Measurements from ENCODE around the gene FRMD8.
"Not testable (repeated sequence)": the region's sequence is repeated elsewhere in the genome, so short reads cannot be mapped to it uniquely, and the experiment has no call there.

FRMD8 gene

DNA sequence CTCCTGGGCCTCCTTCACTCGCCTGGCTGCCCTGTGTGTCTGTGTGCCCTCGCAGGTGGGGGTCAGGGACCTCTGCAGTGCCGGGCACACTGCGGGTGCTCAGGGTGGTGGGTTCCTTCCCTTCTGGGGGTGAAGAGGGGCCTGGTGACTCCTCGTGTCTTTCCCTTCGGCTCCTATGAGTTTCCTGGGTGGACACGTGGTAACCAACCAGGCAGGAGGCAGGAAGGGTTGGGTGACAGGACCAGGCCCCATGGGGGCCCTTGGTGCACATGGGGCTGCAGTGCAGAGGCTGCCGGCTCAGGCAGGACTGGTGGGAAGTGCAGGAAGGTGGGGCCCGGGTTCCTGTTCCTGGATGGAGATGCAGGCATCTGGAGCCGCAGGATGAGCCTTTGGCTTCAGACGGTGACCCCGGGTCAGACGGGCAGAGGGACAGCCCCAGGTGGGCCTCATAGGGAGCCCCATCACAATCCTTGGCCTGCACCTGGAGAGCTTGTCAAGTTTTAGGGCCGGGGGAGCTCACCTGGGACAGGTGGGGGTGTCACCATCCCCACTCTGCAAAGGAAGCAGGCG, 9.6 kb downstream of the FRMD8 start:
- no peak for DNase-seq

DNA sequence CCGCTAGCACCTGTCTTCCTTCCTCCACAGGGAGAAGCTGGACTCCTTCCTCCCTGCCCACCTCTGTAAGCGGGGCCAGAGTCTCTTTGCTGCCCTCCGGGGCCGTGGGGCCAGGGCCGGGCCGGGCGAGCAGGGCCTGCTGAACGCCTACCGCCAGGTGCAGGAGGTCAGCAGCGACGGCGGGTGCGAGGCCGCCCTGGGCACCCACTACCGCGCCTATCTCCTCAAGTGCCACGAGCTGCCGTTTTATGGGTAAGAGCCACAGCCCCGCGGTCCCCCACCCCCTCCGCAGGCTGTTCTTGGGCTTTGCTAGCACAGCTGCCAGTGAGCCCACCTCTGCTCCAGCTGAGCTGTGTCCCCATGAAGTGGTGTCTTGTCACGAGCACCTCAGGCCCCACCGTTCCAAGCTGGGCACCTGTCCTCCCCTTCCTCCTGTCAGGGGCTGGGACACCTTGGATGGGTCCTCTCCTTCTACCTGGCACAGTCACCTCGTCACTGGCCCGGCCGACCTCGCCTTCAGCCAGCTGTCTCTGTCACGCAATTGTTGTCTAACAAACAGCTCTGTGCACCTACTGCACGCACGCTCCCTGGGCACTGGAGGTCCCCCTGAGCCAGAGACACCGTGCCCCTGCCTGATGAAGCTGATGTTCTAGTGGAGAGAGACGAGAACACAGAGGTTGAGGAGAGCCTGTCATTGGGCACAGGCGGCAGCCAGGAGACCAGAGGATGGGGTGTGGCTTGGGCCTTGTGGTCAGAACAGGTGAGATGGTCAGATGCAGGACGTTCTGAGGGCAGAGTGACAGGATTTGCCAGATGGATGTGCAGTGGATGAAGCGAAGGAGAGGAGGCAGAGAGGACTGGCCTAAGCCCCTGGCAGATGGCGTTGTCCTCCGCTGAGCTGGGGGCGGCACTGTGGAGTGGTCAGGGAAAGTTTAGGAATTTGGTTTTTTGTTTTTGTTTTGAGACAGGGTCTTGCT, 10.6 kb downstream of the FRMD8 start:
- no peak for DNase-seq

DNA sequence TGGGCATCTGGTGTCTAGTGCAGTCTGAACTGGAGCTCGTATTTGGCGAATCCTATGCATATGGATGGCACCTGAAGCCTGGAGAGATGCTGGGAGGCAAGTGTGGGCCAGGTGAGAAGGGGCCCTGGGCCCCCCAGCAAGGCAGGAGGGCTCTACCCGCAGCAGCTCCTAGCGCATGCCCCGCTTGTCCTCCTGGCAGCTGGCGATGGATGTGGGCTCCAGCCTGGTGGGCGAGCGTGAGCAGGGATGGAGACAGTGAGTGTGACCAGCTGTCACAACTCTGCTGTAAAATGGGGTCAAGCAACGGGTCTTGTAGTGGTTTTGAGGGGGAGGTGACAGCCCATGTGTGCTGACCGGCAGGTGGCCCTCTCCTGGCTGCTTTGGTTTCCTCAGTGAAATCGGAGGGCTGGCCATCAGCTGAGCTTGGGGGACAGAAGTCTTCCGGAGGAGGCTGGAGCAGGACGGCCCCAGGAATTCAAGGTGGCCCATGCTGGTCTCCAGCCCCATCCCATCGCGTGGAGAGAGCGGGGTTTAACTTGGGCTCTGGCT, 12.0 kb downstream of the FRMD8 start:
- DNase-seq, result no peak

DNA sequence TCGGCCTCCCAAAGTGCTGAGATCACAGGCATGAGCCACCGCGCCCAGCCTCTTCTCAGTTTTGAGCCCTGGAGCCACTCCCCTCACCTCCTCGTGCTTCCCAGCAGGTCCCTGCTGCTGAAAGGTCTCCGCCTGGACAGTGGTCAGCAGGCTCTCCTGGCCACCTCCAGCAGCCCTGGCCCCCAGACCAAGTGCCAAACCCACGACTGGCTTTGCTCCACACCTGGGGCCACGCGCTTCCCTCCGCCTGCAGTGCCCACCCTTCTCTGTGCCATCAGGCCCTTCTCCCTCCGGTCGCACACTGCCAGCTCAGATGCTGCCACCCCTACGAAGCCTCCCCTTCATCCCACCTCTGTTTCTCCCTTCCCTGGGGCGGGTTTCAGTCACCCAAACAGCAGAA, 12.8 kb downstream of the FRMD8 start:
- no peak for DNase-seq

DNA sequence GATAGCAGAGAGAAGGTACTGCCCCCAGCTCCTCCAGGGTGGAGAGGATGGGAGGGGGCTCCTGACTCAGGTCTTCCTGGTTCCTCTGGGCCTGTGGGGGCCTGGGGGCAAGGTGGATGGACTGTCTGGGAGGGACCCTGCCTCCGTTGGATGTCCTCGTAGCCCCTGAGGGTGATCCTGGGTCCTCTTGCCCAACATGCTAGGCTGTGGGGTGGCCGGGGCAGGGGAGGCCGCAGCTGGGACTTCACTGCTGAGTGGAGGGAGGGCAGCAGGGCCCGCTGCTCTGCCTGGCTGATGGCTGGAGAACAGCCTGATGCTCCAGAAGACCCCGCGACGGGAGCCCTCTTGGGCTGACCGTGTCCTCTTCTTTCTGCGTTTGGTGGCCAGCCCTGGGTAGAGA, 13.4 kb downstream of the FRMD8 start:
- no peak for DNase-seq

DNA sequence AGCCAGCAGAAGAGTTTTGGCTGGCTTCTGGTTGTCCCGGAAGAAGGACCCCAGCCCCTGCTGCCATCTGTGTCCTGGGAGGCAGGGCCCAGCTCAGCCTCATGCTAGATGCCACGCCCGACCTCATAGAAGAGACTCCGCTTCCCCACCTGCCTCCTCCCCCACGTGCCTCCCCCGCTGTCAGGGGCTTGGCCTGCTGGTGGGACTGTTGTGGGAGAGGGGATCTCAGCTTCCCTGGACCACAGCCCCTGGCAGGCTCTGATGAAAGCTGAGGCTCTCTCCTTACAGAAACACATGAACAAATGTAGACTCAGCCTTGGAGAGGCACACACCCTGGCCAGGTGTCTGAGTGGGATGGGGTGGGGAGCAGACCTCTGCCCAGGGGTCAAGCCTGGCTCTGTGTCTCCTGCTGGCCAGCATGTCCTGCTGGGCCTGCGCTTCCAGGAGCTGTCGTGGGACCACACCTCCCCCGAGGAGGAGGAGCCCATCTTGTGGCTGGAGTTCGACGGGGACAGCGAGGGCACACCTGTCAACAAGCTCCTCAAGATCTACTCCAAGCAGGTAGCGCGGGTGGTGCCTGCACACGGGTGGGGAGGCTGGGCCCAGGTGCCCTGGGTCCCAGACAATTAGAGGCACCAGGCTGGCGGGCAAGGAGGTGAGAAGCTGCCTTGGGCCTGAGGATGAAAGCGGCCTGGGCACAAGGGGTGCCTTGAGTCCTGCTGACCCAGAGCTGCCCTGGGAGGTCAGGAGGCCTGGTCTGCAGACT, 14.1 kb downstream of the FRMD8 start:
- no peak for DNase-seq

DNA sequence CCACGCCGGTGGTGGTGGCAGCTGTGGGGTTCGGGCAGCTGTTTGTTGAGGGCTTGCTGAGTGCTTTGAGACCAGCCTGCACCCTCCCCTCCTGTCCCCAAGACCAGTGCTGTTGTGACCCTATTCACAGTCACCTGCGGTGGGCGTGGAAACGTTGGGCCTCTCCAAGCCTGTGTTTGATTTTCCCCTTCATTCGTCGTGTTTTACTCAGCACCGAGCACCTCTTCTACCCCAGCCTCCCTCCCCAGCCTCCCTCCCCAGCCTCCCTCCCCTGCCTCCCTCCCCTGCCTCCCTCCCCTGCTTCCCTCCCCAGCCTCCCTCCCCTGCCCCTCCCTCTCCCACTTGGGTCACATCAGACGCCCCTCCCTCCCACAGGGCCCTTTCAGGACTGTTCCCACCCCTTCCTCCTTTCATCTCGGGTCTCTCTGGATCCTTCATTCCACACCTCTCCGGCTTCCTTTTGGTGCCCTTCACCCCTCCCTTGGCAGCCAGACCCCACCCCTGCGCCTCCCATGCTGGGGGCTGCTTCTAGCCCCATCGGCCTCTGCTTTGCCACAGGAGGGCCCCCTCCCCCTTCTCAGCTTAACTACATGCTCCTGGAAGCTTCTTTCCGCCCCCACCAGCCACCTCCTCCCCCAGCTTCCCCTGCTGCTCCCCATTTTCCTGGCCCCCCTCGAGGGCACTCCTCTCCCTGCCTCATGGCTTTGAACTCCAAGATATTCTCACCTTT, 14.8 kb downstream of the FRMD8 start:
- DNase-seq, result no peak

DNA sequence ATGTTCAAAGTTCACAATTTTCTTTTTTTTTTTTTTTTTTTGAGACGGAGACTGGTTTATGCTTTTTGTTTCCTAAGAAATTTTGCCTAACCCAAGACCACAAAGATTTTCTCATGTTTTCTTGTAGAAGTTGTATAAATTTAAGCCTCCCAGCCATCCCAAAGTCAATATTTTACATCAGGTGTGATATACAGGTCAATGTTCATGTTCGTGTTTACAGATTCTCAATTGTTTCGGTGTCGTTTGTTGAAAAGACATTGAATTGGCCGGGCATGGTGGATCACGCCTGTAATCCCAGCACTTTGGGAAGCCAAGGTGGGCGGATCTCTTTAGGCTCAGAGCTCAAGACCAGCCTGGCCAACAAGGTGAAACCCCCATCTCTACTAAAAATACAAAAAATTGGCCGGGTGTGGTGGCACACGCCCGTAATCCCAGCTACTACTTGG, 15.4 kb downstream of the FRMD8 start:
- DNase-seq, result no peak

DNA sequence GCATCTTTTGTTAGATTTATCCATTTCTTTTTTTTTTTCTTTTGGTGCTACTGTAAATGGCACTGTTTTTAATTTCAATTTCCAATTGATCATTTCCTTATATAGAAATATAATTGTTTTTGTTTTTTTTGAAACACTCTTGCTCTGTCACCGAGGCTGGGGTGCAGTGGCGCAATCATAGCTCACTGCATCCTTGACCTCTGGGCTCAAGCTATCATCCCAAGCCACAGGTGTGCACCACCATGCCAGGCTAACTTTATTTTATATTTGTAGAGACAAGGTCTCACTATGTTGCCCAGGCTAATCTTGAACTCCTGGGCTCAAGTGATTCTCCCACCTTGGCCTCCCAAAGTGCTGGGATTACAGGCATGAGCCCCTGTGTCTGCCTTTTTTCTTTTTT, 16.4 kb downstream of the FRMD8 start:
- no peak for DNase-seq

DNA sequence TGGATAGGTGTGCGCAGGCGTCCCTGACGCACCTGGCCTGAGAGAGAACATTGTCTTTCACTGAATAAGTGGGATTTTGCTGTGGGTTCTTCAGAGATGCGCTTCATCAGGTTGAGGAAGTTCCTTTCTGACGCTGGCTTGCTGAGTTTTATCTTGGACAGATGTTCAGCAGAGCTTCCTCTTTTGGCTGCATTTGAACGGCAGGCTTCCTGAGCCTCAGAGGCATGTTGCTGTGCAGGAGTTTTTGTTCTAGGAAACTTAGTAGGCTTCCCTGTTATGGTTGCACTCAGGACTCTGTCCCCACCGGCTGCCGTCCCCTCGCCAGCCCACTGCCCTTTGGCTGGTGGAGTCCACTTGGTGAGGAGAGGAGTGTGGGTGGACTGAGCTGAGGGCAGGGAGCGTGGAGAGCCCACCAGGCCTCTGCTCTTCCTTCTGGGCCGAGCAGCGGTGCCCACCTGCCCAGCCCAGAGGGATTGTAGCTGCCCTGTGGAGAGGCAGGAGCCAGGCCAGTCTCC, 17.2 kb downstream of the FRMD8 start:
- DNase-seq, result no peak

DNA sequence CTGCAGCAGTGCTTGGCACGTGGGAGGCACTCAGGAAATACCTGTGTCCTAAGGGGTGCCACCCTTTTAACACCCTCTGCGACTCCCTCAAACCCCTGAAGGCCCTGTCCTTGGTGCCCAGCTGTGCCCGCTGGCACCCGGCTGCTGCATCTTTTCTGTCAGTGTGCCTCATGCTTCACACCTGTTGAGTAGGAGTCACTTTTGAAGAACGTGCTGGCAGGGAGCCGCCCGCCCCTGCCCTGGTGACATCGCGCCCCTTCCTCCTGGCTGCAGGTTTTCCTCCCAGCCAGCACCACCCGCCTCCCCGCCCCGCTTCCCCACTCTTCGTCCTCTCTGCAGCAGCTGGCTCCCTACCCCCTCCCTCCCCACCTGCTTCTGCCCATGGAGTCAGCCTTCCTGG, 17.8 kb downstream of the FRMD8 start:
- no peak for DNase-seq

DNA sequence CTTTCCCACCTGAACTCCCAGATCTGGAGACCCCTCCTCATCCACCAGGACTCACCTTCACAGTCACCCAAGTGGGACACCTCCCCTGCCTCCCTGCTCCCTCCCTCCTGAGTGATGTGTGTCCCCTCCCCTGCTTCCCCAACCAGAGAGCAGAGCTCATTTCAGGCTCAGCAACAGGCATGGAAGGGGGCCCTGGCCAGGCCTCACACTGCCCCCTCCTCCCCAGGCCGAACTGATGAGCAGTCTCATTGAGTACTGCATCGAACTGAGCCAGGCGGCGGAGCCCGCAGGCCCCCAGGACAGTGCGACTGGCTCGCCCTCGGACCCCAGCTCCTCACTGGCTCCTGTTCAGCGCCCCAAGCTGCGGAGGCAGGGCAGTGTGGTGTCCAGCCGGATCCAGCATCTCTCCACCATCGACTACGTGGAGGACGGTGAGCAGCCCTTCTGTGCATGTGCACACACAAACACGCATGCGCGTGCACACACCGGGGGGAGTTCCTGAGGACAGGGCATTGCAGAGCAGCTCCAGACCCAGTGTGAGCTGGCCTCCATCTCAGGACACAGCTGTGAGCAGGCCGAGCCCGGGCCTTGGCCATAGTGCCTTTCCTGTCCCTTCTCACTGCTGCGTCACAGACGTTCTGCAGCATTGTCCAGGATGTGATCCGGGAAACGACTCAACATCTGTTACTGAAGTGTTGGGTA, 18.4 kb downstream of the FRMD8 start:
- no peak for DNase-seq

DNA sequence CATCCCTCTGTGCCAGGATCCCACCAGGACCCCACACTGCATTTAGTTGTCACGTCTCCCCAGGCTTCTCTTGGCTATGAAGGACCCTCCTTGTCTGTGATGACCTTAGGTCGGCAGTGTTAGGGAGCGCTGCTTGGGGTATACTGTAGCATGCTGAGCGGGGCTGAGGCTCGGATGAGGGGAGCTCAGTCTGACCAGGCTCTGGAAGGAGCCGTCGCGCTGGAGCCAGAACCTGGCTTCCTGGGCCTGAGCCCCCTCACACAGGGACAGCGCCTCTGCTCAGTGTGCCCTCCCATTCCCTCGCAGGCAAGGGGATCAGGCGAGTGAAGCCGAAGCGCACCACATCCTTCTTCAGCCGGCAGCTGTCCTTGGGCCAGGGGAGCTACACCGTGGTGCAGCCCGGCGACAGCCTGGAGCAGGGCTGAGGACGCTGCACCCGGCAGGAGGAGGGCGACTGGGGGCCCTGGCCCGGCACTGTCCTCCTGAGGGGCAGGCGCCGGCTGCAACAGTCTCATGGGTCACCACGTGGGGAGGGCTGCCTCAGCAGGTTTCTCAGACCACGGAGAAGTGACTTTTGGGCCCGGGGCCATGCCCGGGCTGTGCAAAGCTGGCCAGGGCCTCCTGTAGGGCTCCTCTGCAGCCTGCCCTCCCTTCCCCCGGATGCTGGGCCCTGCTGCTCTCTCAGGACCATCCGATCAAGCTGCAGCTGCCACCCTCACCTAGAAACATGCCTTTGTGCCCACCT, 24.7 kb downstream of the FRMD8 start:
- DNase-seq, result no peak

DNA sequence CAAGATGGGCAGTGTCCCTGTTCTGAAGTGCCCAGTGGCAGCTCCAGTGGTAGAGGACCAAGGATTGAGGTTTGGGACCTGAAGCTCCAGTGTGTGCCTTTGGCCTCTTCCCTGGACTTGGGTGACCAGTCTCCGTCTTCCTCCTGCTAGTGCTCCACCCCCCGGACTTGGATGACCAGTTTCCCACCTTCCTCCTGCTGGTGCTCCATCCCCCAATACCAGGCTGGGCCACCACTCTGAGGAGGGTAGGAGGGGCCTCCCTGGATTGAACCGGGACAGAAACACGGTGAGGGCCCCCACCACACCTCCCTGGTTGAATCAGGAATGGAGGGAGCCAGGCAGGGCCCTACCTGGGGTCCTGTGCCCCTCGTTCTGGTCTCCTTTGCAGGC, 25.2 kb downstream of the FRMD8 start:
- no peak for DNase-seq

DNA sequence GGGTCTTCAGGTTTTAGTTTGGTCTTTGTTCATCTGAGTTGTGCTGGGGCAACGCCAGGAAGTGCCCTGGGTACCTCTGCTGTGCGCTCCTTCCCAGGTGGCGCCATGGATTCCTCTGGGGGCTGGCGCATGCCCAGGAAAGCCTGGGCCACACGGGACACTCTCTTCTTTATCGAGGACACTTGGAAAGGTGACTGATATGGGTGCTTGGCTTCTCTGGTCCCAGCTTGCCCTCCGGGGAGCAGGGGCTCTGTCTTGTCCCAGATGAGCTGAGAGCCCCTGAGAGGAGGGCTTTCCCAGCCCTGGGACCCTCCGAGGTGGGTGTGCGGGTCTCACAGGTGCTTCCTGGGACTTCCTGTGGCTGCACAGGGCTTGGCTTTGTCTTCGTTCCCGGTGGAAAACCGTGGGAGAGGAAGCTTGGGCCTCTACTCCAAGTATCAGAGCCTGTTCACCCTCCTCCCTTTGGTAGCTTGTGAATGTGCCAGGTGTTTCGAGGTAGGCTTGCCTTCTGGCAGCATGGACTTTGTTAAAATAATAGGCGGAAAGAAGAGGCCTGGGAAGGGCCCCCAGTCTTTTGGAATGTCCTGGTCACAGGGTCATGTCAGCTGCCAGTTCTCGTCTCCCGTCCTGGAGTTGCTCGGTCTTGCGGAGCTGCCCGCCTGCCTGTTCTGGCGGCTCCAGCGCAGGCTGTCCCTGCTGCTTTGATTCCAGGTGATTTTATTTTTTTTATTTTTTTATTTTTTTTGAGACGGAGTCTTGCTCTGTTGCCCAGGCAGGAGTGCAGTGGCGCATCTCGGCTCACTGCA, 26.0 kb downstream of the FRMD8 start:
- no peak for DNase-seq

DNA sequence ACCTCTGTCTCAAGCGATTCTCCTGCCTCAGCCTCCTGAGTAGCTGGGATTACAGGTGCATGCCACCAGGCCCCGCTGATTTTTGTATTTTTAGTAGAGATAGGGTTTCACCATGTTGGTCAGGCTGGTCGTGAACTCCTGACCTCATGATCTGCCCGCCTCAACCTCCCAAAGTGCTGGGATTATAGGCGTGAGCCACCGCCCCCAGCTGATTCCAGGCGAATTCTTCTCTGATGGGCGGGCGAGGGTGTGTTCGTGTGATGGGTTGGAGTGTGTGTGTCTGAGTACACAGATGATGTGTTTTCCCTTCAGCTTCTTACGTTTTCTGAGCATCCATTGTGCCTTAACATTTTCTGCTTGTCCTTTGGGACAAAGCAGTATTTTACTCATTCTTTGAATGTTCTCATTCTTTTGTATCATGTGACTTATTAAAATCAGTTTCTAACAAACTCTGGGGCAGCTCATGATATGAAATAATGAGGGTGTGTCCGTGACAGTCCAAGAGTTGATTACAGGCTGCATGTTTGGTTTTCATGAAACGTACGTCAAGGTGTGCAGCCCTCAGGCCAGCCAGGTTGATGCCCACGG, 26.7 kb downstream of the FRMD8 start:
- not testable (repeated sequence) for DNase-seq

DNA sequence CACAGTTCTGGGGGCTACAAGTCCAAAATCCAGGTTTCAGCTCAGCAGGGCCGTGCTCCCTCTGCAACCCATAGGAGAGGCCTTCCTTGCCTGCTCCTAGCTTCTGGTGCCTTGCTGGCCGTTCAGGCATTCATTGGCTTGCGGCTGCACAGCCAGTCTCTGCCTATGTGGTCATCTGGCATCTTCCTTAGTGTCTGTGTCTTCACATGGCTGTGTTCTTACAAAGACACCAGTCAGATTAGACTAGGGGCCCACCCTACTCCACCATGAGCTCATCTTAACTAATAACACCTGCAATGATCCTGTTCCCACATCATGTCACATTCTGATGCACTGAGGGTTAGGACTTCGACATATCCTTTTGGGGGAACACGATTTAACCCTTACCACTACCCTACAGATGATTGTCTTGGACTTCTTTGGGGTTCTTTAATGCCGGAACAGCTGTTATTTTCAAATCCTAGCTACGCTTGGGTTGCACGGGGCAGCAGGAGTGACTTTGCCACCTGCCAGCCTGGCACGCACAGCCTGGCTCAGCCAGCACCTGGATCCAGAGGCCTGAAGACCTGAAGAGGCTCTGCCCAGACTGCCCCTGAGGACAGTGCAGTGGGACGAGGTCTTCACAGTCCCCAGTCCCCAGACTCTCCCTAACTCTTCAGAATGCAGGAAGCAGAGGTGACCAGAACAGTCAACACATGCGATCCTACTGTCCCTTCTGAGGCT, 28.5 kb downstream of the FRMD8 start:
- DNase-seq, result no peak

DNA sequence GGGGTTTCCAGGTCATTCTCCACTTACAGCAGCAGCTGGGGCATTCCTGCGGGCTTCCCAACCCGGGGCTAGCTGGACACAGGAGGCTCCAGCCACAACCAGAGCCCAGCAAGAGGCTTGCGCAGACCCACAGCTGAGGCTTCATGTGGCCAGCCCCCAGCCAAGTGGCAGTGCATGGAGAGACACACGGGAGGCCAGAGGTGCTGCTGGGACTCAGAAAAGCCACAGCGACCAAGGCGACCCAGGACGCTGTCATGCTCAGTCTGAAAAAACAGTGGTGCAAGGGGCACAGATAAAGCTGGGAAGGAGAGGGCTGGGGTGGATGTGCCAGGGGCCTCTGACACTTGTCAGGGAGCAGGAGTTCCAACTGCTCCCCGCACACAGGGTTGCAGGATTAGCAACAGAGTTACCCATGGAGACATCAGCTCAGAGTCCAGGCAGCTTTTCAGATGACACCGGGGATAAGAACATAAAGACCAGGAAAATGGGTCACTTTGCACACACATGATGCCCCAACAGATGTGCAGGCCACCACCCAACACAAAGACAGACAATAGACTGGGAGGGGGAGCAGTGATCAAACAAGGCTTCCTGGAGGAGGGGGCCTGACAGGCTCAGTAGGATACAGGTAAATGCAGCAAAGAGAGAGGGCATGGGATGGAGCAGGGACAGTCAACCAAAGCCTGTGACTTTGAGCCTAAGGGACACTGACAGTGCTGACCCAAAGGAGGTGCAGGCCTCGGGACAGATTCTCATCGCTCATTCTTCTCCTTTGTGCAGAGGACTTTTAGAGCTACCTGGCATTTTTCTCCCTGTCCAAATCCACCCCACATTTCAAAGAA, 29.3 kb downstream of the FRMD8 start:
- DNase-seq, result no peak
